ENCODE data around the gene RNF207. TPM values are rescaled to one million over a fixed set of nuclear protein-coding genes. Genes with fewer than 3 reads are reported as not detected.

RNF207 gene
- total RNA-seq, 3 donors from 2014 or later: 35.4 to 63.9 (median 35.9) TPM

GRCh38 chr1:6170742-6171201 lies 35.1 kb upstream of the RNF207 start:
- Histone ChIP-seq H3K9me3 (no peaks in the 10 kb centered on the region), H3K4me3 (no peak overlapping the region), H3K4me1 (ENCODE audit: low read depth) (no peaks in the 10 kb centered on the region), H3K36me3 (ENCODE audit: low read depth) (no peaks in the 10 kb centered on the region)
- DNase-seq: no peak
- ATAC-seq: no peak
- intact Hi-C loops (cut with DNase I, micrococcal nuclease): no loop called here
- TF ChIP-seq CTCF (IDR thresholded peaks at IDR 0.05): no peak

- Histone ChIP-seq H3K9me3 (no peaks in the 10 kb centered on the region), H3K36me3 (ENCODE audit: low read depth) (no peaks in the 10 kb centered on the region), H3K4me1 (ENCODE audit: low read depth) (no peaks in the 10 kb centered on the region), H3K4me3 (no peak overlapping the region)
- intact Hi-C loops (cut with DNase I, micrococcal nuclease): no loop called here
- ATAC-seq: peak; percentile 25
- peak in 1 of 3 donors; percentile 18 for DNase-seq
- no peak for TF ChIP-seq CTCF (IDR thresholded peaks at IDR 0.05)
Measured at GRCh38 chr1:6171548-6172124, 34.3 kb upstream of the RNF207 start.

GRCh38 chr1:6172549-6172948 lies 33.4 kb upstream of the RNF207 start:
- intact Hi-C loops (cut with DNase I, micrococcal nuclease): no loop called here
- Histone ChIP-seq H3K4me3 (no peak overlapping the region), H3K4me1 (ENCODE audit: low read depth) (no peaks in the 10 kb centered on the region), H3K36me3 (ENCODE audit: low read depth) (no peaks in the 10 kb centered on the region), H3K9me3 (no peaks in the 10 kb centered on the region)
- no peak for TF ChIP-seq CTCF (IDR thresholded peaks at IDR 0.05)
- DNase-seq (no peak), ATAC-seq (no peak)

GRCh38 chr1:6174621-6175410 lies 31.1 kb upstream of the RNF207 start:
- Histone ChIP-seq H3K36me3 (ENCODE audit: low read depth) (no peaks in the 10 kb centered on the region), H3K4me3 (no peak overlapping the region), H3K9me3 (no peaks in the 10 kb centered on the region), H3K4me1 (ENCODE audit: low read depth) (peaks cover 6% of the 10 kb centered on the region)
- DNase-seq (no peak), ATAC-seq (no peak)
- intact Hi-C loops (cut with DNase I, micrococcal nuclease): no loop called here
- no peak for TF ChIP-seq CTCF (IDR thresholded peaks at IDR 0.05)

- no peaks in the 10 kb centered on the region for H3K9me3 ChIP-seq
- H3K36me3 ChIP-seq (ENCODE audit: low read depth): no peaks in the 10 kb centered on the region
- DNase-seq (no peak), ATAC-seq (no peak)
- H3K4me3 ChIP-seq: no peak overlapping the region
- peaks cover 6% of the 10 kb centered on the region for H3K4me1 ChIP-seq (ENCODE audit: low read depth)
- no peak for TF ChIP-seq CTCF (IDR thresholded peaks at IDR 0.05)
- intact Hi-C loops (cut with DNase I, micrococcal nuclease): no loop called here
Measured at GRCh38 chr1:6175411-6175828, 30.5 kb upstream of the RNF207 start.

Data from mucosa of descending colon (tissue), 3 donors.